ENCODE measurements around the gene PSMD7. TPM values are rescaled to one million over a fixed set of nuclear protein-coding genes. Genes with fewer than 3 reads are reported as not detected.

PSMD7 gene
- total RNA-seq, 6 experiments from 2014 or later = 94.8 to 120 (median 103) TPM

DNA sequence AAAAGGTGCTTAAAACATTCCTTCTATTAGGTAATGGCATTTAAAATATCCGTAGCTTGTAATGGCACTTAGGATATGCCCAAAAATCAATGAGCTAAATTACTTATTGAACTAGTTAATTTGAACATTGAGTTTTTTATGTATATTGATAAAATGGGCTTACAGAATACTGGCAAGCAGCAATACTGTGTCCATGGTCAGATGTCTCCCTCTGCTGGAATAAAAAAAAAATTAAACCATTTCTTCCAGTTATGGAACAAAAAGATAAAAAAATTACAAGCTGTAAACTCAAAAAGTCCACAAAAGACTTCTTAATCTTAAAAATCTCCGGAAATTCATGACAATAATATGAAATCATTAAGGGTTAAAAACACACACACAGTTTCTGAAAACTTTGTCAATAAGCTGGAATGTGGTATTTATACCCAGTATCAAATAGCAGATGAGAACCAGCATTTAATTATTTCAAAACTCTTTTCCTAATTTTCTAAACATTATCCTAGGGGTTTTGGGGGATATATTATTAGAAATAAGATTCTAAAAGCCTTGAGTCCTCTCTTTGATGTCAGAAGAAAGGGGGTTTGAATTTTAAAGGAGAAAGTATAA, 21.5 kb upstream of the PSMD7 start:
- Mint-ChIP-seq H3K27ac (no peak overlapping the region), H3K27me3 (ENCODE audit: insufficient read depth) (peaks cover 15% of the 10 kb centered on the region), H3K4me3 (no peak overlapping the region), H3K4me1 (ENCODE audit: low read depth) (no peaks in the 10 kb centered on the region), H3K36me3 (ENCODE audit: low read depth) (no peaks in the 10 kb centered on the region), H3K9me3 (no peaks in the 10 kb centered on the region; the same call in 1 of the 2 replicates)
- peak; percentile 1 for DNase-seq
- TF ChIP-seq, protein P1, sequence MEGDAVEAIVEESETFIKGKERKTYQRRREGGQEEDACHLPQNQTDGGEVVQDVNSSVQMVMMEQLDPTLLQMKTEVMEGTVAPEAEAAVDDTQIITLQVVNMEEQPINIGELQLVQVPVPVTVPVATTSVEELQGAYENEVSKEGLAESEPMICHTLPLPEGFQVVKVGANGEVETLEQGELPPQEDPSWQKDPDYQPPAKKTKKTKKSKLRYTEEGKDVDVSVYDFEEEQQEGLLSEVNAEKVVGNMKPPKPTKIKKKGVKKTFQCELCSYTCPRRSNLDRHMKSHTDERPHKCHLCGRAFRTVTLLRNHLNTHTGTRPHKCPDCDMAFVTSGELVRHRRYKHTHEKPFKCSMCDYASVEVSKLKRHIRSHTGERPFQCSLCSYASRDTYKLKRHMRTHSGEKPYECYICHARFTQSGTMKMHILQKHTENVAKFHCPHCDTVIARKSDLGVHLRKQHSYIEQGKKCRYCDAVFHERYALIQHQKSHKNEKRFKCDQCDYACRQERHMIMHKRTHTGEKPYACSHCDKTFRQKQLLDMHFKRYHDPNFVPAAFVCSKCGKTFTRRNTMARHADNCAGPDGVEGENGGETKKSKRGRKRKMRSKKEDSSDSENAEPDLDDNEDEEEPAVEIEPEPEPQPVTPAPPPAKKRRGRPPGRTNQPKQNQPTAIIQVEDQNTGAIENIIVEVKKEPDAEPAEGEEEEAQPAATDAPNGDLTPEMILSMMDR (IDR thresholded peaks at IDR 0.05) = peak; percentile 80

DNA sequence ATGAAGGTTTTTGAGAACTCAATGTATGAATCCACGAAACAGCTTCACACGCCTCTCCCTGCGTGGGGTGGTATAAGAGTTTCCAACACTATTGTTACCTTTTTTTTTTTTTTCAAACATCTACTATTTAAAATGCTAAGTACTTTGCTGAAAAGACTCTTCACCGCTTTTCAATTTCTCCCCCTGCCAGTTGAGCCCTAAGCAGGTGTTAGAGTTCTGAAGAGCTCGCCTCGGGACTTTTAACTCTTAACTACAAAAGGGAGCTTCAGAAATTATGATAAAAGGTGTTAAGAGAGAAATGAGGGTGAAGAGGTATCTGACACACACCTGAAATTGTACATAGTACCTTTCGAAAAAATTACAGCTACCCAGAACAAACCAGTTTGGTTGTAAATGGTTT, 20.9 kb upstream of the PSMD7 start:
- Mint-ChIP-seq H3K36me3 (ENCODE audit: low read depth) (no peaks in the 10 kb centered on the region), H3K4me1 (ENCODE audit: low read depth) (no peaks in the 10 kb centered on the region), H3K27me3 (ENCODE audit: insufficient read depth) (peaks cover 12% of the 10 kb centered on the region), H3K27ac (no peak overlapping the region), H3K9me3 (no peaks in the 10 kb centered on the region; the same call in 1 of the 2 replicates), H3K4me3 (no peak overlapping the region)
- no peak for DNase-seq
- TF ChIP-seq, protein P1 (IDR thresholded peaks at IDR 0.05) = no peak

DNA sequence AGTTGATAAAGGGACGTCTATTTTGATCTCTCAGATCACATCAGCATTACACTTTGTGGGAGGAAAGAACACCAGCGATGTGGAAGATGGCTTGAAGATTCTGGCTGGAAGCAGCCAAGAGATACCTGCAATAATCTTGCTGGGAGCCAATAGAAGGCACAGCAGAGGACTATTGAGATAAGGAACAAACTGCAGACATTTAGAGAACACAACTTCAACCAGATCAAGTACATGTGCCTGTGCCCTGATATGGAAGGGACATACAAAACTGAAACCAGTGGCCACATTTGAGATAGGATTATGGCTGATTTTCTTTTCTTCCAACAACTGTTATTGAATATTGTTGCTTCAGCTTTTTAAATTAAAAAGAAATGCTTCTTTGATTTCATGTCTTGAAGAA, 18.6 kb upstream of the PSMD7 start:
- Mint-ChIP-seq H3K27ac (no peak overlapping the region), H3K4me3 (no peak overlapping the region), H3K36me3 (ENCODE audit: low read depth) (no peaks in the 10 kb centered on the region), H3K27me3 (ENCODE audit: insufficient read depth) (peaks cover 12% of the 10 kb centered on the region), H3K4me1 (ENCODE audit: low read depth) (no peaks in the 10 kb centered on the region), H3K9me3 (no peaks in the 10 kb centered on the region; the same call in 1 of the 2 replicates)
- TF ChIP-seq, protein P1 (IDR thresholded peaks at IDR 0.05) = no peak
- DNase-seq = no peak

DNA sequence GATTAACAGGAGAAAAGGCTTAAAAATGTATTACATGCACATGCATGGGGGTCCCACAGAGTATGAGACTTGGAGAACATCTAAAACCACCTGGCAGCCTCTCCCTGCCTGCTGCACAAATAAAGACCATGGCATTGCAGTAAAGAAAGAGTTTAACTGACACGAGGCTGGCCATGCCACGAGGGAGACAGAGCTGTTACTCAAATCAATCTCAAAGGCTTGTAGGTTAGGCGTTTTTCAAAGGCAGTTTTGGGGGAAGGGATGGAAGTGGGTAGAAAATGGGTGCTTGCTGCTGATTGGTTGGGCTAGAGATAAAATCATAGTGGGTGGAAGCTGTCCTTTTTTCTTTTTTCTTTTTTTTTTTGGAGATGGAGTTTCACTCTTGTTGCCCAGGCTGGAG, 17.3 kb upstream of the PSMD7 start:
- Mint-ChIP-seq H3K27me3 (ENCODE audit: insufficient read depth) (peaks cover 12% of the 10 kb centered on the region), H3K9me3 (no peaks in the 10 kb centered on the region; the same call in 1 of the 2 replicates), H3K36me3 (ENCODE audit: low read depth) (no peaks in the 10 kb centered on the region), H3K27ac (no peak overlapping the region), H3K4me3 (no peak overlapping the region), H3K4me1 (ENCODE audit: low read depth) (no peaks in the 10 kb centered on the region)
- TF ChIP-seq, protein P1 (IDR thresholded peaks at IDR 0.05) = no peak
- DNase-seq = no peak

DNA sequence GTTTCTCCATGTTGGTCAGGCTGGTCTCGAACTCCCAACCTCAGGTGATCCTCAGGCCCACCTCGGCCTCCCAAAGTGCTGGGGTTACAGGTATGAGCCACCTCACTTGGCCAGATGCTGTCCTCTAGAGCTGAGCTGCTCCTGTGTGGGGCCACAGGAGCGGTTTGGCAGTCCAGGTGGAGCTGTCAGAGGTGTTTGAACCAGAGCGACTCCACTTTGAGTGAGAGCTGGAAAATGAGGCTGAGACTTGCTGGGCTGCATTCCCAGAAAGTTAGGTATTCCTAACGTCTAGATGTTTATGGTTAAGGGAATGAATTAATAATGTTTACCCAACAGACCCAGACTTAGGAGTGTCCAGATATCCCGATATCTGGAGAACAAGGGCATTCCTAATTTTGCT, 16.8 kb upstream of the PSMD7 start:
- Mint-ChIP-seq H3K4me3 (no peak overlapping the region), H3K9me3 (no peaks in the 10 kb centered on the region; the same call in 1 of the 2 replicates), H3K36me3 (ENCODE audit: low read depth) (no peaks in the 10 kb centered on the region), H3K4me1 (ENCODE audit: low read depth) (no peaks in the 10 kb centered on the region), H3K27me3 (ENCODE audit: insufficient read depth) (peaks cover 12% of the 10 kb centered on the region), H3K27ac (no peak overlapping the region)
- TF ChIP-seq, protein P1 (IDR thresholded peaks at IDR 0.05) = no peak
- DNase-seq = no peak

Data from HFFc6 (cell line).